GM18526 (cell line): ENCODE data around the gene TNIP1.

Experiments used
- POLR2A ChIP-seq: IDR thresholded peaks from 3 replicates; pipeline ENCODE4 v1.6.1; 2011; ENCODE audit not compliant: insufficient read length; ENCODE audit errors: extremely low read depth

Gene TNIP1

DNA sequence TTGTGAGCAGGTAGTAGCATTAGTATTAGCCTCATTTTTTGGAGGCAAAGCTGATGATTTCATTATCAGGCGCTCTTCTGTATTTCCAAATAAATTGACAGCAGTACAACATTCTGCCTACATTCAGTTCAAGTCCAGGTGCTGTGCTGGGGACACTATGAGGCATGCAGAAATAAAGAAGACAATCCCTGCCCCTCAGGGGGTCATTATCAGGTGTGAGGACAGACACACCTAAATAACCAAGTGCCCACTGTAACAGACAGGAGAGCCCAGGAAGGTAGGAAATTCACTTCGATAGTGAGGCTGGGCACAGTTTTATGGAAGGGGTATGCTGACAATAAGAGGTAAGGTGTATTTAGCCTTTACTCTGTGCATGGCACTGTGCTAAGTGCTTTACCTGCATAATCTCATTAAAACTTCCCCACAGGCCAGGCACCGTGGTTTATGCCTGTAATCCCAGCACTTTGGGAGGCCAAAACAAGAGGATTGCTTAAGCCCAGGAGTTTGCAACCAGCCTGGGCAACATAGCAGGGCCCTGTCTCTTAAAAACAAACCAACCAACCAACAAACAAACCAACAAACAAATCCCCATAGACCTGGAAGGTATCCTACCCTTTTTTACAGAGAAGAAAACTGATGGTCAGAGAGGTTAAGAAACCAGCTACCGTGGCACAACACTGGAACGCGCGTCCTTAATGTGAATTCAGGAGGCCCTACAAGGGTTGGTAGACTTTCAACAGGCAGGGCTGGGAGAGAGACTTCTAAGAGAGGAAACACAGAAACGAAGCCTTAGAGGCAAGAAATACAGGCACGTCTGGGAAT lies 77.9 kb downstream of the TNIP1 start:
- TF ChIP-seq POLR2A, result no peak

DNA sequence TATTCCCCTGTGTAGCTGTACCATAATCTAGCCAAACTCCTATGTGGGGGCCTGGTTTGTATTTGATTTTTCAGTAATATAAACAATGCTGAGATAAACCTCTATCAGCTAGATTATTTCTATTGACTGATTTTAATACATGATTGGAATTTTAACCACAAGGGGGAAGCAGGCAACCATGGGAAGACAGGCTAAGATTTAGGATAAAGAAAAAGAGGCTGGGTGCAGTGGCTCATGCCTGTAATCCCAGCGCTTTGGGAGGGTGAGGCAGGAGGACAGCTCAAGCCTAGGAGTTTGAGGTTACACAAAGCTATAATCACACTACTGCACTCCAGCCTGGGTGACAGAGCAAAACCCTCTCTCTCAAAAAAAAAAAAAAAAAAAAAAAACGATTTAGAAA lies 78.6 kb downstream of the TNIP1 start:
- TF ChIP-seq POLR2A, result no peak

DNA sequence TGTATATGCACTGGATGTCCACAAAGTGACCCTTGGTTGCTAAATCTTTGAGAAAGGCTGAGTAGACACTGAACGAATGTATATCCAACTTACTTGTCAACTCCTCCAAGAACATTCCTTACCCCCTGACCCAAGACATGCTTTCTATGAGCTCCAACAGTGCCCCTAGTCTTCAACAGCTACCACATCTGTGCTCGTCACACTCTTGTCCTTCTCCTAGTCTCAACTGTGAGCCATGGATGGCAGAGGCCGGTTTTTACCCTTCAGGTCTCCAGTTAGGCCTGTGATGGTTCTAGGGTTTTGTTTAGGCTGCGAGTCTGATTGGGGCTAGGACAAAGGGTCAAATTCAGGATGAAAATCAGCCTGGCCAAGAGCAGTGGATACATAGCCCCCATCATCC lies 79.4 kb downstream of the TNIP1 start:
- TF ChIP-seq POLR2A, result no peak

DNA sequence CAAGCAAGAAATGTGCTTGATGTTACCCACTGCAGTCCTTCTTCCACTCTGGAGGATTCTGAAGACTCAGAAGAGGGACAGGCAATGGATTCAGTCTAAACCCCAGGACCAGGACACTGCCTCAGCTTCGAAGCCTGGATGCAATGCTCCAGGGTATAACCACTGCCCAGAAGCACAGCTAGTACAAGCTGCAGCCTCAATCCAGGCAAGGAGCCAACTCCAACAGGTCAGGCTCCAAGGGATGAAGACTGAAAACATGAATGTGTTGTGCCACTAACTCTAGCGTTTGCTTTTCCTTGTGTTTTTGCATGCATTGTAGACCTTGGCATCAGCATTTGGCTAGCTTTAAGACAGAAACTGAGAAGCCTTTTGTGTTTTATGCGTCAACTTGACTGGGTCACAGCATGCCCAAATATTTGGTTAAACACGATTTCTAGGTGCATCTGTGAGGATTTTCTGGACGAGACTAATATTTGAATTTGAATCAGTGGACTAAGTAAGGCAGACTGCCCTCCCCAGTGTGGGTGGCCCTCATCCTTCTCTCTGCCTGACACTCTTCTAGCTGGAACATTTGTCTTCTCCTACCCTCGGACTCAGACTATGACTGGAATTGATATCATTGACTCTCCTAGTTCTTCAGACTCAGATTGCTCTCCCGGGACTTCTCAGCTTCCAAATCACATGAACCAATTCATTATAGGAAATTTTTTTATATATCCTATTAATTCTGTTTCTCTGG lies 81.0 kb downstream of the TNIP1 start:
- TF ChIP-seq POLR2A, result no peak

DNA sequence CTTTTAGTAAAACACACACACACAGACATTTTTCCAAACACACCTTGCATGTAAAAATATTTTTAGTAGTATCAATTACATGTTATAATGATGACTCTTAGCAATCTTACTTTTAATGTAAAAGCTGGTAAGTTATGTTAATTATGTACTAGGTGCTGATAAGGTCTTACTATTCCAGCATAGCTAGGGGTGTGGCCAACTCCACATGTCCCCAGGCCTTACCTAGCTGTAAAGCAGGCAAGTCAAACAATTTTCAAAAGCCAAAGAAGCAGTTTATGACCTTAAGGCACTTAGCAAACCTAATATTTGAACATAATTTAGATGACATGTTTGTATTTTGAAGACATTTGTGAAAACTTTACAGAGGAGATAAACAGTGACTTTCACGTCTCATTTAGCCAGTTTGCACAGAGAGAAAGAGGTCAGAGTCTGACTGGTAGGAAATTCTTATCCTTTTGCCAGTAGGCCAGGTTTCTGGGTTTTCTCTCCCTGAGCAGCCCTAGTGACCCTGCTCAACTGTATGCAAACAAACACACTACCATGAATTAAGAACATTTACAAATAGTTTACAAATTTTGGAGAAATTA lies 86.9 kb downstream of the TNIP1 start:
- TF ChIP-seq POLR2A, result no peak

DNA sequence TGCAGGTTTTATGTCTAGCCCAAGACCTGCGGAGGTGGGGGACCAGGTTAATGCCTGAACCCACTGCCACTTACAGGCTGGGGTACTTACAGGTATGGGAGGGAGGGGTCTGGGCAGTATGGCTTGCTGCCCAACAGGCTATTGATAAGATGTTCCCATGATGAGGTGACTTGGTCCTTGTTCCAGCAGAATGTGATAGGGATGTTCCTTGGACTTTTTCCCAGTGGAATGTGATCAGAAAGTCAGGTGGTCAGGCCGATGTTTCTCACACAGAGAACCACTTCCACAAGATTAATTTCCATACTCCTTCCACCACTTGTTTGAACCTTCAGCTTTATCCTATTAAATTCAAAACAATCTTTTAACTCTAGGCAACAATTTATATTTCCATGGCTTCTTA lies 87.4 kb downstream of the TNIP1 start:
- TF ChIP-seq POLR2A, result no peak

DNA sequence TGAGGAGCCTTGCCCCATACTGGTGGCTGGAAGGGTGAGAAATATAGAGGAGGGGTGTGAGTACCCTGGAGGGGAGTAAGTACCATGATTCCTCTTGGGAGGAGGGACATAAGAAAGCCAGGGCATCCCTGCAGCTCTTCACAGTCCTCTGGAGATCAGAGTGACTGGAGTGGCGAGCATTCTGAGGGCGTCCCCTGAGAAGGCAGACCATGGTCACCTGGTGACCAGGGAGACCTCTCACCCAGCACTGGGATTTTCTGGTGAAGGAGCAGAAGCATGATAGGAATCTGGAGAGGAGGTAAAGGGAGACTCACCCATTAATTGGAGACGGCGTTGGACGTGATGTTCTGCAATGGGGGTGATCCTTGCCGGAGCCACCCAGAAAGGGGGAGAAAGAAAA lies 88.1 kb downstream of the TNIP1 start:
- TF ChIP-seq POLR2A, result no peak

DNA sequence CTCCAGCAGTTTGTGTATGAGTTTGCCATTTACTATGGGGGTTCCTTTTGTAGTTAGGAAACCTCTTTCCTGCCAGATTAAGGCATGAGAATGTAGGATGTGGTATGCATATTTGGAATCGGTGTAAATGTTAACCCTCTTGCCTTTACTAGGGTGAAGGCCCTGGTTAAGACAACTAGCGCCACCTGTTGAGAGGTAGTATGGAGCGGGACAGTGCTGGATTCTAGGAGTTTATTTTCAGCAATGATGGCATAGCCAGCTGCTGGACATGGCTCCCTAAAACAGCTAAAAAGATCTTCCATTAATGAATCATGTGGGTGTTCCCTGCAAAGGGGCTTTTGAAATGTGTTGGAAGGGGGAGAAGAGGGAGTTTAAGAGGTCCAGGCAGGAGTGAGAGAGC lies 91.1 kb downstream of the TNIP1 start:
- TF ChIP-seq POLR2A, result no peak

DNA sequence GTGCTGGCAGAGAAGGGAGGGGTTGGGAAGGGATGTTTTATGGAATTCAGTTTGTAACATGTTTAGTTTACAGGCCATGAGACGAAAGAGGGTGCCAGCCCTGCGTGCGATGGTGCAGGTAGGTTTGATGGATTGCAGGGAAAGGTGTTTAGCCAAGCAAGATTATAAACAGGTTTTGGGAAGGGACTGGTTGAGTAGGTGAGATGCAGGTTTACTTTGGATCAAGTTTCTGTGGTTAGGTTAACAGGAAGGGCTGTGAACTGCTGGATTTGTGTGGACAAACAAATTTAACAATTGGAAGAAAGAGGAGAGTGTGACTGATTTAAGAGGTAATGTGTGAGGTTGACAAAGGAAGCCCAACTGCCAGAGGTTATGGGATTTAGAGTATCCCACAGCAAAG lies 93.1 kb downstream of the TNIP1 start:
- TF ChIP-seq POLR2A, result no peak
